DMS153 (cell line): ENCODE measurements around the gene HOMER3.

Experiments
- DNase-seq: peaks from one replicate; lab custom pipeline; 2025; lab: John Stamatoyannopoulos, UW

The HOMER3 gene

DNA sequence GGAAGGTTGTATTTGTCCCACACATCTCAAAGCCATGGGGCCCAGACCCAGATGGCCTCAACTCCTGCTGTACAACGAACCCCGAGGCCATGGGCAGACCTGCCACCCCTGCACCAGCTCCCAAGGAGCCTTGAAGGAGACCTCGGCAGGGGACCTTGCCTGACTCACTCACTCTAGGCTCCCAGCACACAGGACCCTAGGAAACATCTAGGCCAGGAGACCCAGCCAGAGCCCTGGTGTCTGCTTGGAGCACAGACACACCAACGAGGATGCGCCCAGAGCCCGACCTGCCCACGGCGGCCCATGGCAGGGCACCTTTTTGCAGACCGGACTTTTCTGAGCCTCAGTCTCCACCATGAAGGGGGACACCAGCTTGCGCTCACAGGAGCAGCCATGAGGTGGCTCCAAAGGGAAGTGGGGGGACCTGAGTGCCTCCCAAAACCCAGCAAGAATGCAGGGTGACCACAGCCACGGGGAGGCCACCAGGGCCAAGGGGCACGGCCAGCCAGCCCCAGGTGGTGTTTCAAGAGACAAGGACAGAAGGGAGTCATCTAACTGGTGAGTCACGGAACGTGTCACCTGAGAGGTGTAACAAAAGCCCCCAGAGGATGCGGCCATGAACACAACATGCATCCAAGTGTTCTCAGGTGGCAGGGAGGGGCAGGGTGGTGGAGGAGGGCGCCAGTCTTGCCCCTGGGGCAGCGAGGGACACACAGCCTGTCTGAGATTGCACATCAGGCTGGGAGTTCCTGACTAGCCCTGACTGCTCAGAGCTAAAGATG is 40.1 kb downstream of the HOMER3 start:
- no peak for DNase-seq

DNA sequence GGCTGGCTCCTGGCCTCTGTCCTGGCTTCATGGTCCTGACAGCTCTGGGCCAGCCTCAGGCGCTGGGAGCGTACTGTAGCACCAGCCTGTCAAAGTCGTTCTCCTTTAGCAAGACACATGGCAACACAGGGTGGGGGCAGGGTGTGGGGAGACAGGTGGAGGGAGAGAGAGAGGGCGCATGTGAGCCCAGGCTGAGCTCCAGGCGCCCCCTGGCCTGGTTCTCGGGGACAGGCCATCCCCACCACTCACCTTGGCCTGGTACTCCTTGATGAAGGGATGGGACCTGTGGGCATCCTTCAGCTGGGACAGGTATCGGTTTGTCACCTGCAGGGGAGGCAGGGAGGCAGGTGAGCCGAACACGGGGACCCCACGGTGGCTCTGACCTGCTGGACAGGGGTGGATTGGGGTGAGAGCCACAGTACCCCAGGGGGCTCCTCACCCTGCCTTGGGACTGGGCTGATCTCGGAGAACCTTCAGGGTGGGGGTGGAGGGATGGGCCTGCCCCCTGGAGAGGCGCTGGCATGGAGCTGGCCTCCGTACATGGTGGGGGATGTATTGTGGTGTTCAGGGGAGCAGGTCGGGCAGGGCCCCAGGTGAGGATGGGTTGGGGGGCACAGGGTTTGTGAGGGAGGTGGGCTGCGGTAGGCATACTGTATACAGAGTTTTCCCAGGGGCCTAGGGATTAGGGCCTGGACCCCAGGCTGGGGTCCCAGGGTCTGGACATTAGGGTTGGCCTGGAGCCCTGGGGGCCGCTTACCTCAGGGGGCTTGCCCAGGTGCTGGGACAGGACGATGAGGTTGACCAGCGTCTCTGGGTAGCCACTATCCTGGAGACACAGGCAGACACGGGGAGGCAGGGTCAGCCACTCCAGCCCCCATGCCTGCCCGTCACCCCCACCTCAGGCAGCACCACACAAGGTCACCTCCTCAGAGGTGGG is 41.1 kb downstream of the HOMER3 start:
- DNase-seq = no peak

DNA sequence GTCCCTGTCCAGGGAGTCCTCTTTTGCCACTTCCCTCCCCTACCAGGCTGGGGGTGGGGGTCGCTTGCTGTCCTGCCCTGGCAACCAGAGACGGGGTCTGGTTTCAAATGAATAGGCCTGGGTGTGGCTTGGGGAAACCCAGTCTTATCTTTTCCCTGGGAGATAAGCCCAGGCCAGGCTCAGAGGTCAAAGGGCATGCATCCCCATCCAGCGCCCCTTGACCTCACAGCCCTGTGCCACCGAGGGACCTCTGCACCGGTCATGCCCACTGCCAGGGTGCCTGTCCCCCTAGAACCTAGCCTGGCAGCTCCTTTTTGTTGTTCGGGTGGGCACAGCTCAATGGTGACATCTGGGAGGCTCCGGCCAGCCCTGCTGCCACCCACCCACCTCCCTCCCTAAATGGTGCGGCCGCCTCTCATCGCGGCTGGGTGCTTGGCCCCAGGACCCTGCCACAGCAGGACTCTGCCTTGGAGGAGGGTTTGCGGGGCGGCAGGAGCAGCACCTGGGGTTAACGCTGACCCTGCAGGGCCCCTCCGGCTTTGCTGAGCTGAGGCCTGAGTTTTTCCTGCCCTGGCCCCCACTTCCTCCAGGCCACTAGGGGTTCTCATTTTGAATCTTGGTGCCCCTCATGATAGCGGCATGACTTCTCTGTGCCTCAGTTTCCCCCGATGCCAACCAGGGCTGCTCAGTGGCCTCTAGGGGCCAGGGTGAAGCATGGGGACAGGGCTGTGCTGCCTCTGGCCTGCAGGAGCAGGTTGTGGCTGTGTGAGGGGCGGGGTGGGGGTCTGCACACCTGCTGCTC is 42.2 kb downstream of the HOMER3 start:
- DNase-seq = no peak

DNA sequence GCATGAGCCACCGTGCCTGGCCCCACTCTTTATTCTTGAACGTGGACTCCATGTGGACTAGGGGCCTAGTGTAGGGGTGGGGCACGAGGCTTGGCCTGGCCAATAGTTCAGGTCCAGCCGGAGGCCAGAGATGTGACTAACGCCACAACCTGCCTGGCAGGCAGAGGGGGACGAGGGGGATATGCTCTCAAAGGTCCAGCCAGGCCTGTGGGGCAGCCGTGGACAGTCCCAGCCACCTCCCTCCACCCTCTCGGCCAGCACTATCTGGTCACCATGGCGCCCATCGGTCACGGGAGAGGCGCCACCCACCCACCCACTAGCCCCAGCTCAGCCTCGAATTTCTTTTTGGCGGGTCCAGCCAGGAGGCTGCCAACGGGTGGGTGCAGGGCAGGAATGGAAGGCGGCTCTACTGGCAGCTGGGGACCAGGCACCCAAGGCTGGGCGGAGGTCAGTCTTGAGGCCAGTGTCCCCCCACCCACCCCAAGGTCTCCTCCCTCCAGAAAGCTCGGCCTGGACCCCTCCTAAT is 42.9 kb downstream of the HOMER3 start:
- DNase-seq = no peak

DNA sequence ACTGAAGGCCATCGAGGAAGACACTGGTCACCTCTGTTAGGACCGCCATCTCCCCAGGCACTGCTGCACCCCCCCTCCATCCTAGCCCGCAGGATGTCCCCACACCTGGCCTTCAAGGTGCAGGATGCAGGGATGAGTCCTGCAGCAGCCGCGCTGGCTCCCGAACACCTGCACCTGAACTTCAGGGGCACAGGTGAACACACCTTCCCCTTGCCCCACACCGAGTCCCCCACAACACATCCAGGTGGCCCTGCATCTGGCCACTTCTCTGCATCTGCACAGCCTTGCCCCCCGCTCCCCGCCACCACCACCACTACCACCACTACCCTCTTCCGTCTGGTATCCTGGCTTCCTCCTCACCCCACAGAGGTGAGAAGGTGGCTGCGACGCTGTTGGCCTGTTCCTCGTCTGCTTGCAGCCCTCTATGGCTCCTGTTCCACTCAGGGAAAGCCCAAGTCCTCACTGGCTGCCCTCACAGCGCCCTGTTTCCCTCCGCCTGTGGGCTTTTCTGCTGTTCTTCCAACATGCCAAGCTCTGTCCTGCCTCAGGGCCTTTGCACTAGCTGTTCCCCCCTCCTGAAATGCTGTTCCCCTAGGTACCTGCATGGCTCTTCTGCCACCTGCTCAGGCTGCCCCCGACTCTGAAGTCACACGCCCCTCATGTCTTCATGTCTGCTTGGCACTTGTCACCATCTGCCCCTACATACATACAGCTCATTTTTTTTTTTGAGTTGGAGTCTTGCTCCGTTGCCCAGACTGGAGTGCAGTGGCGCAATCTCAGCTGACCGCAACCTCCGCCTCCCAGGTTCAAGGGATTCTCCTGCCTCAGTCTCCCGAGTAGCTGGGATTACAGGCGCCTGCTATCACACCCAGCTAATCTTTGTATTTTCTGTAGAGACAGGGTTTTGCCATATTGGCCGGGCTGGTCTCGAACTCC is 43.7 kb downstream of the HOMER3 start:
- no peak for DNase-seq

DNA sequence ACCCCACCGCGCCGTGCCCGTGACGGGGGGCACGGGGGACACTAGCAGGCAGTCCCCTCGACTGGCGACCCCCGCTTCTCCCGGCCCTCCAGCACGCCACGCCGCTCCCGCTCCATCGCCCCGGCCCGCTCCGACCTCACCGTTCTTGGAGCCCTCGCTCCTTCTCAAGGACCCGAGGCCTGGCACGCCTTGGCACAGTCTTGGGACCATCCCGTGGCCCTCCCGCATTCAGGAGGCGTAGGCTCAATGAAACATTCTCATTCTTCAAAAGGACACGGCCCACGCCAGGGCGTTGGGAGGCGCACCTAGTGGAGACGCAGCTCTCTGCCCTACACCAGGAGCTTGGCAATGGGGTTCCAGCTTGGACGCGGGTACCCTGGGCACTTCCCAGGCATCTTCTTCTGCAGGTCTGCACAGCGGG is 44.6 kb downstream of the HOMER3 start:
- DNase-seq = no peak

DNA sequence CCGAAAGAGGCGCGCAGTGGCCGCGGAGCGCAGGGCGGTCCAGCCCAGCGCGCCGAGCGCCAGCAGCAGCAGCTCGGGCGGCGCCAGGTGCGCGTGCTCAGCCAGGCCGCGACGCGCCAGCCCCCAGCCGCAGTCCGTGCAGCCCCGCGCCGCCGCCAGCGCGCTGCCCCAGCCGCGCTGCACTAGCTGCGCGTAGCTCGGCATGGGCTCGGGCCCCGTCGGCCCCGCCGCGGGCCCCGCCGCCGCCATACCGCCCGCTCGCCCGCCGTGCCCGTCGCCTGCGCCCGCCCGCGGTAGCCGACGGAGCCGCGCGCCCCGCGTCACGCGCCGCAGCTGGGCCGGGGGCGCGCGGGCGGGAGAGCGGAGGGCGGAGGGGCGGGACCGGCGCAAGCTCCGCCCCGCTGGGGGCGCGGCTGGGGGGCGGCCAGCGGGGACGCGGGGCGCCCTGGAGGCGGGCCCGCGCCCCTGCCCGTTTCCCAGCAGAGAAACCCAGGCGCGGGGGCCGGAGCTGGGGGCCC is 45.1 kb downstream of the HOMER3 start, which contains the start of gene CERS1:
Gene CERS1, minus strand, starts transcription at position 335 of the 518 bp plus-strand sequence. Its CDS starts 86 bp downstream, at position 249.
- DNase-seq = no peak

DNA sequence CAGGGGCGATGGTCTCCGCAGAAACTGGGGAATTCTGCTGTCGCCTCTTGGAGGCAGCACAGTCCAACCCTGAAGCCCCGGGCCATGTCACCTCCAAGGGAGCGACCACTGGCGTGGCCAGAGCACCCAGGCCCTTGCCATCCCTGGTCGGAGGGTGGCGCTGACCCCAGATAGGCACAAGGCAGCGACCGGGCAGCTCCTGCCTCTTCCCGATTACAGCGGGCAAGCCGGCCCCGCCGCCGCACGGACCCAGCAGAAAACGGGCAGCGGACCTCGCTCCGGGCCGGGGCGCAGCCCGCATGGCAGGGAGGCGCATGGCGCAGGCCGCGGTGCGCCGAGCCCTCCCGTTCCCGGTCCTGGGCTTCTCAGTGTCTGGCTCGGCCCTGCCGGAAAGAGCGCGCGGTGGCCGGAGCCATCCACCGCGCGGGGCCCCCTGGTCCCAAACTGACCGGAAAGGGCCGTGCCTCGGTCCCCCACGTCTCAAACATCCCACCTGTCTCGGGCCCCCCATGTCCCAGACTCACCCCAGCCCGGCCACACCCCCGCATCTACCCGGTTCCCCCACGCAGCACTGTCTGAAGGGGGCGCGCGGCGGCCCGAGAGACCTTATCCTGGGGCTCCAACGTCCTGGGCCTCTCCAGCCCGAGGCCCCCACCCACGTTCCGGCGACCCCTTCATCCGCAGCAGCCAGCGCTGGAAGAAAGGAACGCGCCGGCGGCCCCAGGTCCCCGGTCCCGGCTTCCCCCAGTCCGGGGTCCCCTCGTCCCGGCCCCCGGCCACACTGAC is 45.8 kb downstream of the HOMER3 start:
- DNase-seq = no peak

DNA sequence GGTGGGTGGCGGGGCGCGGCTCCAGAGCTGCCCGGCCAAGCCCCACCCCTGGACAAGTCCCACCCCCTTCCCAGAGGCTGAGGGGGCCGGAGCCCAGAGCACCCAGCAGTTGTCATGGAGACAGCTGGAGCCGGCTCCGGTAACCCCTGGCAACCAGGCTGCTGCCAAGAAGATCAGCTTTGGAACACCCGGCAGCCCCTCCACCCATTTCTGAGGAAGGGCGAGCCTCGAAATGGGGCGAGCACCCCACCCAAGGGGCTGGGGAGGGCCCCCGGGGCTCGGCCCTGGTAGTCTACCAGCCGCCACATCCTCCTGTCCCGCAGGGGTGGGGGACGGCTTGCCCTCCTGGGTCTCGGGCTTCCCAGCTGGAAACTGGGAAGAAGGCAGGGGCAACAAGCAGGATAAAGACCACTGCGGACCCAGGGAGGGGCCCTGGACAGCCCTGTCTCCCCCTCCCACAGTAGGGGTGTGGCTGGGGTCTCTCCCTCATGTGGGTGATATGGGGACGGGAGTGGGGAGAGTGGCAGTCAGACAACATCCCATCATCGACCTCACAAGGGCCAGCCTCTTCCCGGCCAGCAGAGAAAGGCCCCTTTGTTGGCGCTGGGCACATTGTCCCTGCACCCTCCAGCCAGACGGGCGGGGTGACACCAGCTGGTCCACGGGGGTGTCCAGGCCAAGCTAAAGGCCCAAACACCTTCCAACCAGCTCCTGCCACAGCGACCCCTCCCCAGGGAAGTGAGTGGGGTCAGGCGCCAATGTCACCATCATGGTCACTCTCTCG is 46.6 kb downstream of the HOMER3 start:
- no peak for DNase-seq

DNA sequence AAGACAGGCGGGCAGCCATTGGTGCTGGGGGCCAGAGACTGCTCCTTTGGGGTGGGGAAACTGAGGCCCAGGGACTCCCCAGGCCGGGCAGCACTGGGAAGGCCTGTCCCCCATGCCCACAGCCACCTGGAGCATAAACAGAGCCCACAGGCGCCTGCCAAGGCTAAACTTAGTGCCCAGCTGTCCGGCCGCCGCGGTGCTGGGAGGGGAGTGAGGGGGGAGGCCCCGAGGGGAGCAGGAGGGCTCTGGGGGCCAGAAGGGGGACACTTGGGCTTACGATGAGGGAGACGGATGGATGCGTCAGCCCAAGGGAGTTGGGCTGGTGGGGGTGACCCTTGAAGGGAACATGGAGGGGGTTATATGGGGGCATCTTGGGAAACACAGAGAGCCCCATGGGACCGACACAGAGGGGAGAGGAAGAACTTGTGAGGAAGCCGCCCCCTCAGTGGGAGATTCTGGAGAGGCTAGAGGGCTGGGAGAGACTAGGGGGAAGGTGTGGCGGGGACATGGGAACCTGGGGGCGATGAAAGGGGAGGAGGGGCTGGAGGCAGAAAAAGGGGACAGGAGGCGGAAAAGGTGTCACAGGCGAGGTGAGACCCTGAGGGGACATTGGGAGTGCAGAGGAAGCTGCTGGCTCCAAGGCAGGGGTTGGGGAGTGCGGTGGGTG is 47.3 kb downstream of the HOMER3 start:
- DNase-seq = no peak

DNA sequence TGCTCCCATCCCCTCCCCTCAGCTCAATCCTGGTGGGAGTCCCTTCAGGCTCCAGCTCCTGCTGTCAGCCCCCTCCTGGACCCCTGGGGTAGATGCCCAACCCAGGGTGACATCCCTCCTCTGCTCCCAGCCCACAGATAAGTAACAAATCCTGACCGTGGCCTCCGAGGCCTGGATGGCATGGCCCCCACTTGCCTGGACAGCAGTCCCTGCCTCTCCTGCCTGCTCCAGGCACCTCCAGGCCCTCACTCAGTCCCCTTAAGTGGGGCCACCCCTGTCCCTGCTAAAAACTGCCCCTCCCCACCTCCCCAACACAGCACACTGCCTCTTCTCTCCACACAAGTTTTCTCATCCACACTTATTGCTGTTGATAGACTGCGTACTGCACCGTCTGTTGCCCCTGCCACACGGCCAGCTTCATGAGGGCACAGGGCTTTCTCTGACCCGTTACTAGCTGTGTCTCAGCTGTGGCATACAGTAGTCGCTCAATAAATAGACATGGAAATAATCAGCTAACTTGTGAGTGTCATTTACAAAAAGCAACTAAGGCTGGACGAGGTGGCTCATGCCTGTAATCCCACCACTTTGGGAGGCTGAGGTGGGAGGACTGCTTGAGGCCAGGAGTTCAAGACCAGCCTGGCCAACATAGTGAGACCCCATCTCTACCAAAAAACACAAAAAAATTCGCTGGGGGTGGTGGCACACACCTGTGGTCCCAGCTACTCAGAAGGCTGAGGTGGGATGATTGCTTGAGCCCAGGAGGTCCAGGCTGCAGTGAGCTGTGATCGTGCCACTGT is 50.9 kb downstream of the HOMER3 start:
- DNase-seq = no peak

DNA sequence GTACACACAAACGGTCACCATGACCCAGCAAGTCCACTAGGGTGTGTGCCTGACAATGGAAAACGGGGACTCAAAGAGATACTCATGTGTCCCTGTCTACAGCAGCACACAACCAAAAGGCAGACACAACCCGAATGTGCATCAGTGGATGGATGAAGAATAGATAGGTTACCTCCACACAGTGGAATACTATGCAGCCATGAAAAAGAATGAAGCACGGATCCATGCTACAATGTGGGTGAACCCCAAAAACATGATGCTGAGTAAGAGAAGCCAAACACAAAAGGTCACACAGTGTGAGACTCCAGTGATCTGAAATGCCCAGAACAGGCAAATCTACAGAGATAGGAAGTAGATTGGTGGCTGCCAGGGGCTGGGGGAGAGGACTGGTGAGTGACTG is 54.0 kb downstream of the HOMER3 start:
- DNase-seq = no peak

DNA sequence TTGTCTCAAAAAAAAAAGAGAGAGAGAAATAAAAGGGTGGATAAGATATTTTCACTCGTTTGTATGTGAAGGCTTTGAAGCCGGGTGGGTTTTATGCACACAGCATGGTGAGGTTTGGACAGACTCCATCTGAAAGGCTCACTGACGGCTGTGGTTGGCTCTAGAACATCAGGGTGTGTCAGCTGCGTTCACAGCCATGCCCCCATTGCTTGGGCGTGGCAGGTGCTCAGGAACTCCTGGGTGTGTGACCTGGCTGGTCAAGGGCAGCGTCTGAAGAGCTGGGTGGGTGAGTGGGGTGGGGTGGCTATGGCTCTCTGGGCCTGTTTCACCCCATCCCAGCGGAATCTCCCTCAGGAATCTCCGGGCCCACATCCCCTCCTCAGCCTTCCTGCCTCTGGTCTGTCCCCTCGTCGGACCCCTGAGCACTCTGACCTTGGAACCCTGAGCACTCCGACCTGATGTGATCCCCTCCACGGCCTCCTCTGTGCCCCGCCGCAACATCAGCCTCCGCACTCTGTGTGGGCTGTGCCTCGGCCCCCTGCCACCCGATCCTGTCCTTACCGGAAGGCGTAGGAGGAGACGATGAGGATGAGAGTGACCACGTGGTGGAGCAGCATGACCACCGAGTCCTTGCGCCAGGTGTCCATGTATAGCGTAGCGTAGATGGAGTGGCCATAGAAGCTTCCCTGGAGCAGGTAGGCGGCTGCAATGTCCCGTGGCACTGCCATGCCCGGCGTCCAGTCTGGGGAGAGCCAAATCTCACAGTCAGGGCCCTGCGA is 57.3 kb downstream of the HOMER3 start:
- DNase-seq = peak; percentile 13

DNA sequence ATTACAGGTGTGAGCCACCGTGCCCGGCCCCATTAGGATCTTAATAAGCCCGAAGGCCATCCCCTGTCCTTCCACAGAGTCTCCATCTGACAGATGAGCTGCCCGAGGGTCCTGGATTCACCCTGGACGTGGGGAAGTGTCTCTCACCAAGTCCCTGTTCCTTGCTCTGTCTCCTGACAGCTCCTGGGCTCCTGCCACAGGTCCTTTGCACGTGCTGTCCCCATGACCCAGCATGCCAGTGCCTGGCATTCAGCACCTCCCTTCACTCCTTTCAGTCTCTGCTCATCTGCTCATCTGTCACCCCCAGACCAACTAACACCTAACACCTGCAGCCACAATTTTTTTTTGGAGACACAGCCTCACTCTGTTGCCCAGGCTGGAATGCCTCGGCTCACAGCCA is 59.5 kb downstream of the HOMER3 start:
- no peak for DNase-seq

DNA sequence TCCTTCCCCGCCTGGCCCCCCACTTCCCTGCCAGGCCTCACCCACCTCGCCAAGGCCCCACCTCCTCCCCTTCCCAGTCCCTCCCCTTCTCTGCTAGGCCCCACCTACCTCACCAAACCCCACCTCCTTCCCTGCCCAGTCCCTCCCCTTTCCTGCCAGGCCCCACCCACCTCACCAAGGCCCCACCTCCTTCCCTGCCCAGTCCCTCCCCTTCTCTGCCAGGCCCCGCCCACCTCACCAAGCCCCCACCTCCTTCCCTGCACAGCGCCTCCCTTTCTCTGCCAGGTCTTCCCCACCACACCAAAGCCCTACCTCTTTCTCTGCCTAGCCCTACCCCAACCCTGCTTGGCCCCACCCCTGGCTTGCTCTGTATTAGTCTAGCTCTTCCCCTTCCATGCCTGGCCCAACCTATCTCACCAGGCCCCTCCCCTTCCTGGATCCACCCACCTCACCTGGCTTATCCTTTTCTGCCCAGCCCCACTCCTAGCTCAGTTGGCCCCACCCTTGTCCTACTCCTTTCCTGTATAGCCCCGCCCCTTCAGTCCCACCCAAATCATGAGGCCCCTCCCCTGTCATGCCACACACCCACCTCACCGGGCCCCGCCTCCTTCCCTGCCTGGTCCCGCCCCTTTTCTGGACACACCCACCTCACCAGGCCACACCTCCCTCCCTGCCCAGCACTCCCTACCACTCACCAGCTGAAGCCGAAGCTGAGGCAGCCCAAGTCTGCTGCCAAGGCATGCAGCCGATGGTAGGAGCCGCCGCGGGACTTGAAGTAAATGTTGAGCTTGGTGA is 61.2 kb downstream of the HOMER3 start:
- DNase-seq = peak; percentile 70
